GM20000 (cell line): ENCODE data around the gene ST8SIA3.
"Not testable (repeated sequence)": the region's sequence is repeated elsewhere in the genome, so short reads cannot be mapped to it uniquely, and the experiment has no call there.

Experiments
- DNase-seq: peaks from one replicate; pipeline ENCODE4 v3.0.0; 2012; ENCODE audit warnings: low spot score
- CTCF ChIP-seq: IDR thresholded peaks from 2 replicates; pipeline ENCODE4 v1.5.1; 2012; ENCODE audit warnings: mild to moderate bottlenecking, control low read depth; ENCODE audit errors: extremely low read depth, missing control alignments

ST8SIA3 gene

GRCh38 chr18:57364460-57364859, 12.1 kb downstream of the ST8SIA3 start:
- DNase-seq = no peak
- TF ChIP-seq CTCF = no peak

- no peak for TF ChIP-seq CTCF
- DNase-seq = no peak
Observed at GRCh38 chr18:57366528-57367081, 14.2 kb downstream of the ST8SIA3 start.

- no peak for TF ChIP-seq CTCF
- DNase-seq = no peak
Observed at GRCh38 chr18:57372444-57372843, 20.1 kb downstream of the ST8SIA3 start.

GRCh38 chr18:57373017-57373416, 20.7 kb downstream of the ST8SIA3 start:
- no peak for DNase-seq
- no peak for TF ChIP-seq CTCF

GRCh38 chr18:57376503-57376902, 24.1 kb downstream of the ST8SIA3 start:
- no peak for TF ChIP-seq CTCF

GRCh38 chr18:57389271-57389670, 36.9 kb downstream of the ST8SIA3 start:
- no peak for DNase-seq
- TF ChIP-seq CTCF = no peak

More at GRCh38 chr18:57376503-57376902, 24.1 kb downstream of the ST8SIA3 start:
- DNase-seq = no peak

- no peak for TF ChIP-seq CTCF
- DNase-seq = no peak
Observed at GRCh38 chr18:57390044-57390443, 37.7 kb downstream of the ST8SIA3 start.

- not testable (repeated sequence) for DNase-seq
Observed at GRCh38 chr18:57394749-57395148, 42.4 kb downstream of the ST8SIA3 start.

GRCh38 chr18:57396831-57397230, 44.5 kb downstream of the ST8SIA3 start:
- not testable (repeated sequence) for DNase-seq
